Heart right ventricle (tissue), 16 donors: ENCODE measurements around the gene PARD3. TPM values are rescaled to one million over a fixed set of nuclear protein-coding genes. Genes with fewer than 3 reads are reported as not detected.

Experiments used
- ATAC-seq, 8 donors: fragments of 200-7000 bp; cut with Tn5 transposase; one replicate each; pipeline ENCODE4 v1.9.1; 2020; ENCODE audit warnings: mild to moderate bottlenecking in 8 of 8, moderate library complexity in 8 of 8, moderate number of reproducible peaks in 1 of 8
- DNase-seq, 2 donors: peaks; one replicate each; pipeline ENCODE4 v3.0.0-alpha.2; 2020
- H3K27ac ChIP-seq, 10 donors: fragments of 200-600 bp; sonication (generic) in 2 of 10; one replicate each; pipeline versions ENCODE4 v1.5.0 to v1.8.0; 2020 to 2022; ENCODE audit warnings: mild to moderate bottlenecking in 3 of 10
- H3K27me3 ChIP-seq, 7 donors: fragments of 200-600 bp; one replicate each; pipeline ENCODE4 v1.8.0; 2021 to 2022; ENCODE audit warnings: mild to moderate bottlenecking in 2 of 7
- H3K36me3 ChIP-seq, 9 donors: fragments of 200-600 bp; sonication (generic) in 1 of 9; one replicate each; pipeline versions ENCODE4 v1.5.0 to v1.8.0; 2020 to 2022; ENCODE audit warnings: mild to moderate bottlenecking in 2 of 9
- H3K4me1 ChIP-seq, 9 donors: fragments of 200-600 bp; sonication (generic) in 1 of 9; one replicate each; pipeline versions ENCODE4 v1.5.0 to v1.8.0; 2020 to 2022; ENCODE audit warnings: mild to moderate bottlenecking in 4 of 9
- H3K4me3 ChIP-seq, 10 donors: fragments of 200-600 bp; sonication (generic) in 2 of 10; one replicate each; pipeline versions ENCODE4 v1.5.0 to v1.8.0; 2020 to 2022; ENCODE audit warnings: mild to moderate bottlenecking in 7 of 10, moderate library complexity in 2 of 10
- H3K9me3 ChIP-seq, 11 donors: fragments of 200-600 bp in 10 of 11; sonication (generic) in 2 of 11; one replicate each; pipeline versions ENCODE4 v1.5.0 to v1.8.0; 2013 to 2022; ENCODE audit warnings: mild to moderate bottlenecking in 2 of 11, control low read depth in 1 of 11, moderate library complexity in 1 of 11
- WGBS, 2 donors: extraction: QIAGEN DNeasy Blood & Tissue Kit; methylation state at CpG; one replicate each; pipeline ENCODE4 v1.1.7; 2013; ENCODE audit warnings: inconsistent platforms in 1 of 2; 5-methylcytosine and 5-hydroxymethylcytosine counted together
- intact Hi-C, 10 donors: fragments of 100-400 bp; cut with DNase I; formaldehyde crosslinking; loops; one replicate each; pipeline versions ENCODE4 v1.11.1 to v1.14.2; 2022
- polyA plus RNA-seq, 2 donors: library from polyadenylated mRNA; stranded (reverse); fragments of 200-250 nt; gene quantifications; one replicate each; pipeline ENCODE4 v1.2.3, GENCODE V29; 2013
- total RNA-seq, 10 donors: library from RNA; stranded (reverse); fragmentation: NEBNext Ultra II Directional in 3 of 10; extraction: Animal tissue kit (Norgen Biotek cat#: 25700) in 3 of 10; gene quantifications; one replicate each; pipeline versions ENCODE4 v1.2.1 to v1.2.4, GENCODE V29; 2021 to 2023
- TF ChIP-seq, protein P1 (sequence below), 9 donors: fragments of 200-600 bp; sonication (generic) in 2 of 9; IDR thresholded peaks; one replicate each; pipeline versions ENCODE4 v1.5.0 to v1.8.0; 2021 to 2022; ENCODE audit warnings: antibody characterized with exemption in 9 of 9, mild to moderate bottlenecking in 5 of 9, moderate library complexity in 1 of 9
- donor health status: Arrhythmogenic right ventricular cardiomyopathy.
- donor health status: ischemic (EF 13 %, LVEDD 7.1; RV severe dilation, severe dysfunction).
- donor health status: healthy with polysubstance abuse.
- donor health status: DM: no; HTN: yes; CAD: no.
- donor health status: DM: no; HTN: no; CAD: no.
- donor health status: ischemic (EF 25% LVEDD 6.9; RV normal size, moderate dysfunction).
- donor health status: ischemic (EF 25% LVEDD 5.7; RV mildly dilated, moderate dysfunction).
- donor health status: healthy.
- donor health status: DM: yes; HTN: yes; CAD: no.
- donor health status: Ischemic cardiomyopathy.
- donor health status: ischemic (EF 35%, LVEDD 5.7; RV mildly dilated, moderate dysfunction).
- donor health status: nonischemic (EF 11% LVEDD 7.7; RV severe dilation, severe dysfunction).
- donor health status: DM: yes; HTN: yes; CAD: no.
- donor health status: PGD.
- donor health status: ischemic (EF 29% LVEDD 5.4; RV normal size, mild dysfunction).
- donor health status: nonischemic (EF 23%, LVEDD 6.1; RV moderate dilation, normal function).

The PARD3 gene
- total and polyA plus RNA-seq, 12 donors, result 19.7 to 41.8 (median 34.2) TPM

- H3K4me1 ChIP-seq, result peaks cover 4 to 18% (median 11%) of the 10 kb centered on the region in 9 donors
These were observed 247.3 kb downstream of the PARD3 start for GRCh38 chr10:34567659-34568253.

DNA sequence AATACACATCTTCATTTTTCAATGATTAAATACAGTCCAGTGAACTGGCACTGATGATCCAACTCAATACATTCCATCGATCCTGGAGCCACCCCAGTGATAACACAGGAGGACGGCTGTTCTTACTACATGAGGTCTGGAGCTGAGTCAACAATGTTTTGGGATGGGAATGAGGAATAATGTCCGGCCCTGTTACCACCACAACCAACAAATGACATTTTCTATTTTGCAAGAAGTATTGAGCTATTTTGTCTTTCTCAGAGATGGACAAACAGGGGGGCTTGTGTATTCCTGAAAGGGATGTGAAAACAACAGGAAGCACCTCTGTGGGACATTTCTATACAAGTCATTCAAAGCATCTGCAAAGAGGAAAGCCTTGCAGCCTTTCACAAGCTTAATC lies 249.2 kb downstream of the PARD3 start:
- intact Hi-C loops, result no loop called here
- WGBS, 2 donors, result 35 to 44% methylated on average over 3 of the region's 3 CpGs
- no peak overlapping the region for H3K27ac ChIP-seq
- no peaks in the 10 kb centered on the region for H3K9me3 ChIP-seq
- H3K36me3 ChIP-seq, result no peaks in the 10 kb centered on the region
- TF ChIP-seq, protein P1, sequence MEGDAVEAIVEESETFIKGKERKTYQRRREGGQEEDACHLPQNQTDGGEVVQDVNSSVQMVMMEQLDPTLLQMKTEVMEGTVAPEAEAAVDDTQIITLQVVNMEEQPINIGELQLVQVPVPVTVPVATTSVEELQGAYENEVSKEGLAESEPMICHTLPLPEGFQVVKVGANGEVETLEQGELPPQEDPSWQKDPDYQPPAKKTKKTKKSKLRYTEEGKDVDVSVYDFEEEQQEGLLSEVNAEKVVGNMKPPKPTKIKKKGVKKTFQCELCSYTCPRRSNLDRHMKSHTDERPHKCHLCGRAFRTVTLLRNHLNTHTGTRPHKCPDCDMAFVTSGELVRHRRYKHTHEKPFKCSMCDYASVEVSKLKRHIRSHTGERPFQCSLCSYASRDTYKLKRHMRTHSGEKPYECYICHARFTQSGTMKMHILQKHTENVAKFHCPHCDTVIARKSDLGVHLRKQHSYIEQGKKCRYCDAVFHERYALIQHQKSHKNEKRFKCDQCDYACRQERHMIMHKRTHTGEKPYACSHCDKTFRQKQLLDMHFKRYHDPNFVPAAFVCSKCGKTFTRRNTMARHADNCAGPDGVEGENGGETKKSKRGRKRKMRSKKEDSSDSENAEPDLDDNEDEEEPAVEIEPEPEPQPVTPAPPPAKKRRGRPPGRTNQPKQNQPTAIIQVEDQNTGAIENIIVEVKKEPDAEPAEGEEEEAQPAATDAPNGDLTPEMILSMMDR (IDR thresholded peaks at IDR 0.05), result no peak
- no peak for ATAC-seq
- H3K4me1 ChIP-seq, result peaks cover 4 to 18% (median 11%) of the 10 kb centered on the region in 9 donors
- no peak overlapping the region for H3K4me3 ChIP-seq
- DNase-seq, result no peak
- no peaks in the 10 kb centered on the region for H3K27me3 ChIP-seq

More at GRCh38 chr10:34567659-34568253, 247.3 kb downstream of the PARD3 start:
- no peak overlapping the region for H3K27ac ChIP-seq
- no peaks in the 10 kb centered on the region for H3K9me3 ChIP-seq
- no peaks in the 10 kb centered on the region for H3K36me3 ChIP-seq
- ATAC-seq (no peak), DNase-seq (no peak)
- TF ChIP-seq, protein P1 (IDR thresholded peaks at IDR 0.05), result no peak
- WGBS, 2 donors, result 82 to 89% methylated on average over 6 of the region's 6 CpGs
- intact Hi-C loops, result no loop called here
- H3K4me3 ChIP-seq, result no peak overlapping the region
- H3K27me3 ChIP-seq, result no peaks in the 10 kb centered on the region

DNA sequence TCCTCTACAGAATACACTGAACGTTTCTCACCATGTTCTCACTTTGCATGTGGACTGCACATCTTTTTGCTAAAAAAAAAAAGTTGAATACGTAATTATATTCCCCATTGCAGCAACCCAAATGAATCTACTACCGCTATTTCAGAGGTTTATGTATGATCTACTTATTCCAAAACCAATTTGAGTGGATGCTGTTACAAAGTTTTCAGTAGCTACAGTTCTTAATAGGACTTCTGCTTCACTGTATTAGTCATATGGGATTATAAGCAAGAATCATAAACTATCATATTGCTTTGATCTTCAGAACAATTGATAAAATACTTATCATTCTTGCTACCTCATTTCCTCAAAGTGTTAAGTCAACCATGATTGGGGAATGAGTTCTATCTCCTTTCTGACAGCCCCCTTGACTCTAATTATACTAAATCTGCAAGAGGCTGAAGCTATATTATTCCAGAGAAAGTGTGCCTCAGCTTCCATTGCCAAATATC lies 257.0 kb downstream of the PARD3 start:
- ATAC-seq, result no peak
- intact Hi-C loops, result no loop called here
- peaks cover 0 to 3% (median 0%) of the 10 kb centered on the region in 9 donors for H3K4me1 ChIP-seq

GRCh38 chr10:34557173-34557572 lies 257.9 kb downstream of the PARD3 start:
- no peak overlapping the region for H3K27ac ChIP-seq
- TF ChIP-seq, protein P1 (IDR thresholded peaks at IDR 0.05), result no peak
- ATAC-seq, result no peak
- H3K4me3 ChIP-seq, result no peak overlapping the region
- intact Hi-C loops, result no loop called here
- H3K9me3 ChIP-seq, result no peaks in the 10 kb centered on the region
- H3K36me3 ChIP-seq, result no peaks in the 10 kb centered on the region
- H3K27me3 ChIP-seq, result no peaks in the 10 kb centered on the region
- WGBS, 2 donors, result 95 to 97% methylated on average over 6 of the region's 6 CpGs
- H3K4me1 ChIP-seq, result peaks cover 0 to 3% (median 0%) of the 10 kb centered on the region in 9 donors
- DNase-seq, result no peak

More for the DNA sequence above, 257.0 kb downstream of the PARD3 start:
- WGBS, 2 donors, result 94 to 95% methylated on average over 3 of the region's 3 CpGs
- Histone ChIP-seq H3K27me3 (no peaks in the 10 kb centered on the region), H3K27ac (no peak overlapping the region), H3K9me3 (no peaks in the 10 kb centered on the region), H3K36me3 (no peaks in the 10 kb centered on the region), H3K4me3 (no peak overlapping the region)
- no peak for DNase-seq
- TF ChIP-seq, protein P1 (IDR thresholded peaks at IDR 0.05), result no peak
